Aorta (tissue), 5 donors: ENCODE results near the gene TCTA. TPM values are rescaled to one million over a fixed set of nuclear protein-coding genes. Genes with fewer than 3 reads are reported as not detected.
"Not testable (repeated sequence)": the region's sequence is repeated elsewhere in the genome, so short reads cannot be mapped to it uniquely, and the experiment has no call there.

ENCODE experiments used
- ATAC-seq: fragments of 200-7000 bp; cut with Tn5 transposase; one replicate; pipeline ENCODE4 v1.9.1; 2022; ENCODE audit warnings: moderate library complexity; ENCODE audit not compliant: low FRiP score
- DNase-seq, 2 donors: peaks; one replicate each; pipeline ENCODE4 v3.0.0-alpha.2; 2020
- H3K27ac ChIP-seq, 2 donors: one replicate each; pipeline ENCODE4 v1.5.1; 2013; ENCODE audit warnings: low read length in 2 of 2, mild to moderate bottlenecking in 2 of 2, moderate library complexity in 2 of 2, control low read depth in 1 of 2, inconsistent platforms in 1 of 2, low read depth in 1 of 2
- H3K27me3 ChIP-seq, 2 donors: one replicate each; pipeline ENCODE4 v1.6.1; 2013; ENCODE audit warnings: control low read depth in 1 of 2, low read length in 1 of 2, mild to moderate bottlenecking in 1 of 2, moderate library complexity in 1 of 2; ENCODE audit not compliant: insufficient read depth in 2 of 2, control insufficient read depth in 1 of 2
- H3K36me3 ChIP-seq, 2 donors: one replicate each; pipeline ENCODE4 v1.6.1; 2013; ENCODE audit warnings: control low read depth in 1 of 2, low read length in 1 of 2, mild to moderate bottlenecking in 1 of 2; ENCODE audit not compliant: insufficient read depth in 2 of 2, control insufficient read depth in 1 of 2
- H3K4me1 ChIP-seq, 2 donors: one replicate each; pipeline ENCODE4 v1.6.1; 2013; ENCODE audit warnings: low read length in 2 of 2, control low read depth in 1 of 2, mild to moderate bottlenecking in 1 of 2, moderate library complexity in 1 of 2; ENCODE audit not compliant: insufficient read depth in 2 of 2, control insufficient read depth in 1 of 2
- H3K4me3 ChIP-seq, 2 donors: one replicate each; pipeline ENCODE4 v1.5.1; 2013; ENCODE audit warnings: low read length in 2 of 2, control low read depth in 1 of 2, mild to moderate bottlenecking in 1 of 2
- H3K9me3 ChIP-seq: one replicate; pipeline ENCODE4 v1.6.1; 2013; ENCODE audit warnings: mild to moderate bottlenecking, low read length; ENCODE audit not compliant: control insufficient read depth
- WGBS, 2 donors: extraction: QIAGEN DNeasy Blood & Tissue Kit; methylation state at CpG; one replicate each; pipeline ENCODE4 v1.1.7; 2013; 5-methylcytosine and 5-hydroxymethylcytosine counted together
- intact Hi-C, 2 donors: fragments of 100-400 bp; cut with DNase I; formaldehyde crosslinking; loops; one replicate each; pipeline versions ENCODE4 v1.14.2 to v1.15.0; 2022
- polyA plus RNA-seq, 2 donors: library from polyadenylated mRNA; stranded (reverse); fragments of 200-250 nt; gene quantifications; one replicate each; pipeline ENCODE4 v1.2.3, GENCODE V29; 2013
- total RNA-seq, 2 donors: library from RNA; stranded (reverse); fragmentation: NEBNext Ultra II Directional; extraction: Animal tissue kit (Norgen Biotek cat#: 25700); gene quantifications; one replicate each; pipeline ENCODE4 v1.2.1, GENCODE V29; 2021
- donor health status: healthy with polysubstance abuse.
- donor health status: Bipolar disorder and iron deficiency.
- donor health status: DM: no; HTN: no; CAD: no.
- donor health status: DM: no; HTN: no; CAD: no.
- donor health status: DM: yes; HTN: yes; CAD: no.

TCTA gene
- total and polyA plus RNA-seq, 4 donors = 23.8 to 27.3 (median 26.0) TPM

- intact Hi-C loops = no loop called here
- no peak for ATAC-seq
- 75 to 78% methylated on average over 11 of the region's 11 CpGs for WGBS, 2 donors
- H3K9me3 ChIP-seq = no peaks in the 10 kb centered on the region
- H3K27me3 ChIP-seq = no peaks in the 10 kb centered on the region
- H3K27ac ChIP-seq = no peak overlapping the region
- no peaks in the 10 kb centered on the region for H3K36me3 ChIP-seq
- peaks cover 0 to 3% of the 10 kb centered on the region in 2 donors for H3K4me1 ChIP-seq
- no peak for DNase-seq
- H3K4me3 ChIP-seq = no peak overlapping the region
Measured at GRCh38 chr3:49386056-49386756, 26.0 kb upstream of the TCTA start.

GRCh38 chr3:49387721-49388120 lies 24.5 kb upstream of the TCTA start:
- Histone ChIP-seq H3K4me3 (no peak overlapping the region), H3K4me1 (peaks cover 0 to 3% of the 10 kb centered on the region in 2 donors), H3K9me3 (no peaks in the 10 kb centered on the region), H3K36me3 (no peaks in the 10 kb centered on the region), H3K27me3 (no peaks in the 10 kb centered on the region), H3K27ac (no peak overlapping the region)
- ATAC-seq (no peak), DNase-seq (no peak)
- WGBS, 2 donors = 86 to 90% methylated on average over 2 of the region's 2 CpGs
- intact Hi-C loops = no loop called here

- ATAC-seq (no peak), DNase-seq (no peak)
- Histone ChIP-seq H3K4me3 (no peak overlapping the region), H3K36me3 (no peaks in the 10 kb centered on the region), H3K27ac (no peak overlapping the region), H3K4me1 (peaks cover 0 to 3% of the 10 kb centered on the region in 2 donors), H3K9me3 (no peaks in the 10 kb centered on the region), H3K27me3 (no peaks in the 10 kb centered on the region)
- WGBS, 2 donors = 85 to 90% methylated on average over 1 of the region's 1 CpG
- intact Hi-C loops = no loop called here
Measured at GRCh38 chr3:49388289-49388820, 23.9 kb upstream of the TCTA start.

GRCh38 chr3:49389297-49389696 lies 22.9 kb upstream of the TCTA start:
- DNase-seq = peak in 1 of 2 donors; percentile 46
- Histone ChIP-seq H3K4me3 (no peak overlapping the region), H3K27me3 (no peaks in the 10 kb centered on the region), H3K4me1 (peaks cover 0 to 5% of the 10 kb centered on the region in 2 donors), H3K27ac (no peak overlapping the region), H3K9me3 (no peaks in the 10 kb centered on the region), H3K36me3 (no peaks in the 10 kb centered on the region)
- 96 to 97% methylated on average over 6 of the region's 6 CpGs for WGBS, 2 donors
- intact Hi-C loops = no loop called here
- no peak for ATAC-seq

- intact Hi-C loops, H3K4me1 ChIP-seq: not testable (repeated sequence)
Measured at GRCh38 chr3:49391310-49391709, 20.9 kb upstream of the TCTA start.

GRCh38 chr3:49397470-49397869 lies 14.8 kb upstream of the TCTA start:
- Histone ChIP-seq H3K36me3 (no peaks in the 10 kb centered on the region), H3K4me1 (peaks cover 0 to 3% of the 10 kb centered on the region in 2 donors), H3K27ac (peak overlapping the region in 1 of 2 donors; percentile 23), H3K4me3 (no peak overlapping the region), H3K27me3 (no peaks in the 10 kb centered on the region), H3K9me3 (no peaks in the 10 kb centered on the region)
- 13 to 18% methylated on average over 4 of the region's 4 CpGs for WGBS, 2 donors
- ATAC-seq (peak; percentile 69), DNase-seq (no peak)
- intact Hi-C loops = loop anchor here in 1 of 2 donors (5.0 kb wide), 1 partner anchor 35 kb away; no protein-coding TSS in a partner anchor

More at GRCh38 chr3:49391310-49391709, 20.9 kb upstream of the TCTA start:
- H3K9me3 ChIP-seq, H3K27me3 ChIP-seq, H3K36me3 ChIP-seq, H3K27ac ChIP-seq, H3K4me3 ChIP-seq, ATAC-seq: not testable (repeated sequence)
- DNase-seq = peak in 1 of 2 donors; percentile 12
- WGBS, 2 donors = 83% methylated on average over 10 of the region's 10 CpGs

- peak in 1 of 2 donors; percentile 46 for DNase-seq
- H3K4me1 ChIP-seq = no peaks in the 10 kb centered on the region
- H3K9me3 ChIP-seq = no peaks in the 10 kb centered on the region
- no peak overlapping the region for H3K27ac ChIP-seq
- no peaks in the 10 kb centered on the region for H3K27me3 ChIP-seq
- intact Hi-C loops = loop anchor here in 1 of 2 donors (5.0 kb wide), 1 partner anchor 37 kb away; no protein-coding TSS in a partner anchor
- ATAC-seq = no peak
- no peak overlapping the region for H3K4me3 ChIP-seq
- no peaks in the 10 kb centered on the region for H3K36me3 ChIP-seq
- WGBS, 2 donors = 90 to 95% methylated on average over 3 of the region's 3 CpGs
Measured at GRCh38 chr3:49399461-49399860, 12.8 kb upstream of the TCTA start.

GRCh38 chr3:49401766-49402165 lies 10.5 kb upstream of the TCTA start:
- H3K4me1 ChIP-seq = peaks cover 0 to 4% of the 10 kb centered on the region in 2 donors
- ATAC-seq = no peak
- no peaks in the 10 kb centered on the region for H3K36me3 ChIP-seq
- H3K4me3 ChIP-seq = no peak overlapping the region
- no peak for DNase-seq
- H3K27ac ChIP-seq = no peak overlapping the region
- no peaks in the 10 kb centered on the region for H3K9me3 ChIP-seq
- 66 to 70% methylated on average over 2 of the region's 2 CpGs for WGBS, 2 donors
- intact Hi-C loops = loop anchor here in 1 of 2 donors (2.0 kb wide), 1 partner anchor 17 kb away; no protein-coding TSS in a partner anchor
- no peaks in the 10 kb centered on the region for H3K27me3 ChIP-seq

- H3K36me3 ChIP-seq = no peaks in the 10 kb centered on the region
- intact Hi-C loops = loop anchor here in 1 of 2 donors (2.0 kb wide), 1 partner anchor 19 kb away; no protein-coding TSS in a partner anchor
- ATAC-seq = no peak
- H3K27ac ChIP-seq = no peak overlapping the region
- peaks cover 0 to 4% of the 10 kb centered on the region in 2 donors for H3K4me1 ChIP-seq
- 85 to 95% methylated on average over 5 of the region's 5 CpGs for WGBS, 2 donors
- H3K9me3 ChIP-seq = no peaks in the 10 kb centered on the region
- DNase-seq = no peak
- H3K4me3 ChIP-seq = no peak overlapping the region
- H3K27me3 ChIP-seq = no peaks in the 10 kb centered on the region
Measured at GRCh38 chr3:49403891-49404290, 8.3 kb upstream of the TCTA start.
